Ishikawa (cell line): ENCODE results near the gene MUC7.

Source experiments
- CEBPB ChIP-seq: IDR thresholded peaks from 2 replicates; pipeline ENCODE4 v1.6.1; 2012
- CREB1 ChIP-seq: IDR thresholded peaks from 2 replicates; pipeline ENCODE4 v1.6.1; 2012; ENCODE audit warnings: low read depth
- EGR1 ChIP-seq: IDR thresholded peaks from 2 replicates; pipeline ENCODE4 v1.6.1; 2012
- EP300 ChIP-seq: IDR thresholded peaks from 2 replicates; pipeline ENCODE4 v1.6.1; 2012; ENCODE audit warnings: borderline replicate concordance
- FOXM1 ChIP-seq: IDR thresholded peaks from 2 replicates; pipeline ENCODE4 v1.6.1; 2012; ENCODE audit warnings: low read depth, borderline replicate concordance
- MAX ChIP-seq: IDR thresholded peaks from 2 replicates; pipeline ENCODE4 v1.6.1; 2012
- NFIC ChIP-seq: IDR thresholded peaks from 2 replicates; pipeline ENCODE4 v1.6.1; 2012
- RAD21 ChIP-seq: IDR thresholded peaks from 2 replicates; pipeline ENCODE4 v1.6.1; 2012; ENCODE audit warnings: low read depth
- REST ChIP-seq: IDR thresholded peaks from 2 replicates; pipeline ENCODE4 v1.6.1; 2012; ENCODE audit warnings: low read depth, mild to moderate bottlenecking
- TAF1 ChIP-seq: IDR thresholded peaks from 2 replicates; pipeline ENCODE4 v1.6.1; 2012; ENCODE audit warnings: low read depth, mild to moderate bottlenecking
- TCF12 ChIP-seq: IDR thresholded peaks from 2 replicates; pipeline ENCODE4 v1.6.1; 2012; ENCODE audit warnings: low read depth
- TEAD4 ChIP-seq: IDR thresholded peaks from 2 replicates; pipeline ENCODE4 v1.6.1; 2012
- USF1 ChIP-seq: IDR thresholded peaks from 2 replicates; pipeline ENCODE4 v1.6.1; 2012
- YY1 ChIP-seq: IDR thresholded peaks from 2 replicates; pipeline ENCODE4 v1.6.1; 2012; ENCODE audit warnings: low read depth
- ZBTB7A ChIP-seq: IDR thresholded peaks from 2 replicates; pipeline ENCODE4 v1.6.1; 2012; ENCODE audit warnings: low read depth

The MUC7 gene

GRCh38 chr4:70515367-70516250, 43.6 kb downstream of the MUC7 start:
- no peak for TF ChIP-seq EP300

- TF ChIP-seq RAD21 (no peak), FOXM1 (no peak), ZBTB7A (no peak), CEBPB (no peak), TCF12 (no peak), MAX (no peak), EGR1 (no peak), CREB1 (no peak), EP300 (no peak), YY1 (no peak)
These were observed 46.3 kb downstream of the MUC7 start, which contains the start of gene AMTN for GRCh38 chr4:70518269-70518668. Gene AMTN (plus strand): TSS chr4:70518569. CDS start chr4:70518778, 209 bp downstream.

- TF ChIP-seq NFIC, result no peak
- no peak for TF ChIP-seq CEBPB
- no peak for TF ChIP-seq CREB1
- no peak for TF ChIP-seq FOXM1
- TF ChIP-seq RAD21, result no peak
These were observed 46.7 kb downstream of the MUC7 start for GRCh38 chr4:70518716-70519115.

- no peak for TF ChIP-seq TAF1
- TF ChIP-seq NFIC, result no peak
- no peak for TF ChIP-seq CREB1
- no peak for TF ChIP-seq EP300
- no peak for TF ChIP-seq CEBPB
- no peak for TF ChIP-seq MAX
- TF ChIP-seq ZBTB7A, result no peak
- TF ChIP-seq TEAD4, result no peak
- TF ChIP-seq FOXM1, result no peak
- no peak for TF ChIP-seq REST
- TF ChIP-seq EGR1, result no peak
- no peak for TF ChIP-seq USF1
- no peak for TF ChIP-seq RAD21
- TF ChIP-seq TCF12, result no peak
- no peak for TF ChIP-seq YY1
These were observed 50.6 kb downstream of the MUC7 start for GRCh38 chr4:70522626-70523025.

- TF ChIP-seq MAX, result no peak
These were observed 59.0 kb downstream of the MUC7 start for GRCh38 chr4:70530997-70531396.

- TF ChIP-seq FOXM1, result no peak
- TF ChIP-seq EGR1, result no peak
- no peak for TF ChIP-seq ZBTB7A
- no peak for TF ChIP-seq TCF12
- no peak for TF ChIP-seq USF1
- no peak for TF ChIP-seq REST
- no peak for TF ChIP-seq TEAD4
- TF ChIP-seq CREB1, result no peak
These were observed 60.0 kb downstream of the MUC7 start for GRCh38 chr4:70531981-70532380.
